ENCODE measurements around the gene PTK6.
A peak's percentile ranks its signal among the peaks of the same experiment; 100 is the strongest.

Gene PTK6

GRCh38 chr20:63497138-63497945 lies 39.8 kb downstream of the PTK6 start:
- Histone ChIP-seq H3K9me3 (ENCODE audit: low read length) (no peaks in the 10 kb centered on the region), H3K27me3 (ENCODE audit: control insufficient read depth in 1 of 2, insufficient read depth in 2 of 2, low read length in 2 of 2) (peaks cover 9 to 58% of the 10 kb centered on the region in 2 donors), H3K36me3 (ENCODE audit: insufficient read depth, low read length) (no peaks in the 10 kb centered on the region), H3K27ac (ENCODE audit: low read depth, low read length) (no peak overlapping the region), H3K4me3 (ENCODE audit: low read depth in 1 of 2, low read length in 2 of 2) (no peak overlapping the region), H3K9ac (ENCODE audit: low read length) (no peak overlapping the region), H3K4me1 (ENCODE audit: insufficient read depth, low read length) (no peaks in the 10 kb centered on the region)

GRCh38 chr20:63496596-63497120 lies 40.5 kb downstream of the PTK6 start:
- no peaks in the 10 kb centered on the region for H3K9me3 ChIP-seq (ENCODE audit: low read length)
- H3K27me3 ChIP-seq (ENCODE audit: control insufficient read depth in 1 of 2, insufficient read depth in 2 of 2, low read length in 2 of 2), result peaks cover 9 to 54% of the 10 kb centered on the region in 2 donors
- no peak overlapping the region for H3K9ac ChIP-seq (ENCODE audit: low read length)
- no peaks in the 10 kb centered on the region for H3K36me3 ChIP-seq (ENCODE audit: insufficient read depth, low read length)
- H3K27ac ChIP-seq (ENCODE audit: low read depth, low read length), result no peak overlapping the region
- H3K4me3 ChIP-seq (ENCODE audit: low read depth in 1 of 2, low read length in 2 of 2), result peak overlapping the region in 1 of 2 donors; percentile 50
- no peaks in the 10 kb centered on the region for H3K4me1 ChIP-seq (ENCODE audit: insufficient read depth, low read length)

GRCh38 chr20:63495741-63496595 lies 41.2 kb downstream of the PTK6 start:
- H3K27me3 ChIP-seq (ENCODE audit: control insufficient read depth in 1 of 2, insufficient read depth in 2 of 2, low read length in 2 of 2), result peaks cover 9 to 58% of the 10 kb centered on the region in 2 donors

GRCh38 chr20:63495167-63495720 lies 41.9 kb downstream of the PTK6 start:
- no peaks in the 10 kb centered on the region for H3K9me3 ChIP-seq (ENCODE audit: low read length)
- no peak overlapping the region for H3K9ac ChIP-seq (ENCODE audit: low read length)
- no peak overlapping the region for H3K27ac ChIP-seq (ENCODE audit: low read depth, low read length)

More at GRCh38 chr20:63495741-63496595, 41.2 kb downstream of the PTK6 start:
- Histone ChIP-seq H3K36me3 (ENCODE audit: insufficient read depth, low read length) (no peaks in the 10 kb centered on the region), H3K27ac (ENCODE audit: low read depth, low read length) (no peak overlapping the region), H3K4me1 (ENCODE audit: insufficient read depth, low read length) (no peaks in the 10 kb centered on the region), H3K9ac (ENCODE audit: low read length) (no peak overlapping the region), H3K4me3 (ENCODE audit: low read depth in 1 of 2, low read length in 2 of 2) (peak overlapping the region in 1 of 2 donors; percentile 50), H3K9me3 (ENCODE audit: low read length) (no peaks in the 10 kb centered on the region)

GRCh38 chr20:63494420-63495166 lies 42.6 kb downstream of the PTK6 start:
- H3K4me1 ChIP-seq (ENCODE audit: insufficient read depth, low read length), result no peaks in the 10 kb centered on the region
- no peak overlapping the region for H3K27ac ChIP-seq (ENCODE audit: low read depth, low read length)
- peaks cover 9 to 58% of the 10 kb centered on the region in 2 donors for H3K27me3 ChIP-seq (ENCODE audit: control insufficient read depth in 1 of 2, insufficient read depth in 2 of 2, low read length in 2 of 2)
- no peak overlapping the region for H3K4me3 ChIP-seq (ENCODE audit: low read depth in 1 of 2, low read length in 2 of 2)
- H3K36me3 ChIP-seq (ENCODE audit: insufficient read depth, low read length), result no peaks in the 10 kb centered on the region
- H3K9ac ChIP-seq (ENCODE audit: low read length), result no peak overlapping the region
- no peaks in the 10 kb centered on the region for H3K9me3 ChIP-seq (ENCODE audit: low read length)

More at GRCh38 chr20:63495167-63495720, 41.9 kb downstream of the PTK6 start:
- Histone ChIP-seq H3K4me1 (ENCODE audit: insufficient read depth, low read length) (no peaks in the 10 kb centered on the region), H3K4me3 (ENCODE audit: low read depth in 1 of 2, low read length in 2 of 2) (no peak overlapping the region), H3K36me3 (ENCODE audit: insufficient read depth, low read length) (no peaks in the 10 kb centered on the region), H3K27me3 (ENCODE audit: control insufficient read depth in 1 of 2, insufficient read depth in 2 of 2, low read length in 2 of 2) (peaks cover 9 to 61% of the 10 kb centered on the region in 2 donors)

GRCh38 chr20:63494084-63494419 lies 43.1 kb downstream of the PTK6 start:
- Histone ChIP-seq H3K27ac (ENCODE audit: low read depth, low read length) (no peak overlapping the region), H3K9me3 (ENCODE audit: low read length) (no peaks in the 10 kb centered on the region), H3K9ac (ENCODE audit: low read length) (no peak overlapping the region), H3K27me3 (ENCODE audit: control insufficient read depth in 1 of 2, insufficient read depth in 2 of 2, low read length in 2 of 2) (peaks cover 9 to 60% of the 10 kb centered on the region in 2 donors), H3K36me3 (ENCODE audit: insufficient read depth, low read length) (no peaks in the 10 kb centered on the region), H3K4me3 (ENCODE audit: low read depth in 1 of 2, low read length in 2 of 2) (no peak overlapping the region), H3K4me1 (ENCODE audit: insufficient read depth, low read length) (no peaks in the 10 kb centered on the region)

GRCh38 chr20:63493563-63494020 lies 43.6 kb downstream of the PTK6 start:
- Histone ChIP-seq H3K4me1 (ENCODE audit: insufficient read depth, low read length) (no peaks in the 10 kb centered on the region), H3K27ac (ENCODE audit: low read depth, low read length) (no peak overlapping the region), H3K9me3 (ENCODE audit: low read length) (no peaks in the 10 kb centered on the region), H3K27me3 (ENCODE audit: control insufficient read depth in 1 of 2, insufficient read depth in 2 of 2, low read length in 2 of 2) (peaks cover 9 to 64% of the 10 kb centered on the region in 2 donors), H3K4me3 (ENCODE audit: low read depth in 1 of 2, low read length in 2 of 2) (no peak overlapping the region), H3K36me3 (ENCODE audit: insufficient read depth, low read length) (no peaks in the 10 kb centered on the region), H3K9ac (ENCODE audit: low read length) (no peak overlapping the region)

- Histone ChIP-seq H3K27ac (ENCODE audit: low read depth, low read length) (no peak overlapping the region), H3K9ac (ENCODE audit: low read length) (no peak overlapping the region), H3K27me3 (ENCODE audit: control insufficient read depth in 1 of 2, insufficient read depth in 2 of 2, low read length in 2 of 2) (peaks cover 8 to 61% of the 10 kb centered on the region in 2 donors), H3K9me3 (ENCODE audit: low read length) (no peaks in the 10 kb centered on the region), H3K36me3 (ENCODE audit: insufficient read depth, low read length) (no peaks in the 10 kb centered on the region), H3K4me1 (ENCODE audit: insufficient read depth, low read length) (no peaks in the 10 kb centered on the region), H3K4me3 (ENCODE audit: low read depth in 1 of 2, low read length in 2 of 2) (no peak overlapping the region)
These were observed 44.2 kb downstream of the PTK6 start for GRCh38 chr20:63492982-63493381.

- Histone ChIP-seq H3K4me1 (ENCODE audit: insufficient read depth, low read length) (no peaks in the 10 kb centered on the region), H3K27me3 (ENCODE audit: control insufficient read depth in 1 of 2, insufficient read depth in 2 of 2, low read length in 2 of 2) (peaks cover 3 to 60% of the 10 kb centered on the region in 2 donors), H3K9ac (ENCODE audit: low read length) (no peak overlapping the region), H3K27ac (ENCODE audit: low read depth, low read length) (no peak overlapping the region), H3K9me3 (ENCODE audit: low read length) (no peaks in the 10 kb centered on the region), H3K4me3 (ENCODE audit: low read depth in 1 of 2, low read length in 2 of 2) (no peak overlapping the region), H3K36me3 (ENCODE audit: insufficient read depth, low read length) (no peaks in the 10 kb centered on the region)
These were observed 44.7 kb downstream of the PTK6 start for GRCh38 chr20:63492518-63492917.

GRCh38 chr20:63491635-63492230 lies 45.4 kb downstream of the PTK6 start:
- no peaks in the 10 kb centered on the region for H3K9me3 ChIP-seq (ENCODE audit: low read length)
- no peaks in the 10 kb centered on the region for H3K4me1 ChIP-seq (ENCODE audit: insufficient read depth, low read length)
- peaks cover 0 to 58% of the 10 kb centered on the region in 2 donors for H3K27me3 ChIP-seq (ENCODE audit: control insufficient read depth in 1 of 2, insufficient read depth in 2 of 2, low read length in 2 of 2)
- H3K36me3 ChIP-seq (ENCODE audit: insufficient read depth, low read length), result no peaks in the 10 kb centered on the region
- no peak overlapping the region for H3K27ac ChIP-seq (ENCODE audit: low read depth, low read length)
- no peak overlapping the region for H3K4me3 ChIP-seq (ENCODE audit: low read depth in 1 of 2, low read length in 2 of 2)
- no peak overlapping the region for H3K9ac ChIP-seq (ENCODE audit: low read length)
